H1 (cell line): Measurements from ENCODE around the gene CCNYL1. TPM values are rescaled to one million over a fixed set of nuclear protein-coding genes. Genes with fewer than 3 reads are reported as not detected.

Source experiments
- CTCF ChIA-PET: fragments of 300-600 bp; sonication (Branson Sonifier 250); formaldehyde crosslinking; loops from one replicate; lab custom pipeline; 2021; ENCODE audit not compliant: partially characterized antibody; lab: Charles Lee
- POLR2A ChIA-PET: fragments of 300-600 bp; sonication (Branson Sonifier 250); formaldehyde crosslinking; loops from one replicate; lab custom pipeline; 2021; ENCODE audit warnings: inconsistent platforms; ENCODE audit not compliant: partially characterized antibody; lab: Charles Lee
- DNase-seq, 2 experiments: peaks; one replicate each; pipeline versions ENCODE4 v3.0.0 to v3.0.0-alpha.2; 2010 to 2022; ENCODE audit warnings: low spot score in 2 of 2, low read depth in 1 of 2, mixed read lengths in 1 of 2
- FAIRE-seq: peaks from 2 replicates; lab custom pipeline; 2011; peaks lifted over from hg19 to GRCh38; lab: Jason Lieb, UNC
- H2AFZ ChIP-seq: 2 replicates; pipeline ENCODE4 v1.8.1; 2012; ENCODE audit warnings: low read length, inconsistent platforms
- H2AK5ac ChIP-seq: 2 replicates; pipeline ENCODE4 v1.6.1; 2013; ENCODE audit warnings: low read depth, low read length
- H2BK120ac ChIP-seq: replicated peaks from 2 replicates; pipeline ENCODE3; 2013; ENCODE audit warnings: low read depth, low read length, inconsistent platforms
- H2BK12ac ChIP-seq: 2 replicates; pipeline ENCODE4 v1.6.1; 2013; ENCODE audit warnings: low read depth, low read length
- H2BK15ac ChIP-seq: 2 replicates; pipeline ENCODE4 v1.6.1; 2013; ENCODE audit warnings: low read length
- H2BK20ac ChIP-seq: 2 replicates; pipeline ENCODE4 v1.6.1; 2013; ENCODE audit warnings: low read length
- H2BK5ac ChIP-seq: 2 replicates; pipeline ENCODE4 v1.6.1; 2013; ENCODE audit warnings: low read depth, low read length
- H3K14ac ChIP-seq: 2 replicates; pipeline ENCODE4 v1.6.1; 2013; ENCODE audit warnings: inconsistent platforms; ENCODE audit not compliant: insufficient read length
- H3K18ac ChIP-seq: 2 replicates; pipeline ENCODE4 v1.6.1; 2013; ENCODE audit warnings: low read length; ENCODE audit errors: extremely low read depth
- H3K23ac ChIP-seq: 2 replicates; pipeline ENCODE4 v1.6.1; 2013; ENCODE audit warnings: inconsistent platforms; ENCODE audit not compliant: insufficient read length
- H3K23me2 ChIP-seq: 2 replicates; pipeline ENCODE4 v1.6.1; 2013; ENCODE audit warnings: low read depth, low read length
- H3K27ac ChIP-seq: 2 replicates; pipeline ENCODE4 v1.6.1; 2011; ENCODE audit warnings: low read depth, low read length, inconsistent platforms
- H3K27me3 ChIP-seq, 4 experiments: replicated peaks in 1 of 4; 1 replicate in 1 of 4; 2 replicates in 3 of 4; pipeline versions ENCODE4 v1.6.1 to v1.8.1; 2011 to 2013; ENCODE audit warnings: low read length in 3 of 4, mild to moderate bottlenecking in 3 of 4, inconsistent platforms in 2 of 4, mixed read lengths in 2 of 4, moderate library complexity in 1 of 4; ENCODE audit not compliant: control insufficient read depth in 3 of 4, insufficient read depth in 3 of 4; ENCODE audit errors: extremely low read depth in 1 of 4
- H3K36me3 ChIP-seq, 4 experiments: 2 replicates each; pipeline versions ENCODE4 v1.6.1 to v1.8.1; 2011 to 2013; ENCODE audit warnings: mild to moderate bottlenecking in 4 of 4, low read length in 3 of 4, moderate library complexity in 2 of 4, control low read depth in 1 of 4, inconsistent platforms in 1 of 4; ENCODE audit not compliant: insufficient read depth in 4 of 4, control insufficient read depth in 2 of 4
- H3K4ac ChIP-seq: replicated peaks from 2 replicates; pipeline ENCODE3; 2013; ENCODE audit warnings: low read length, low read depth, mixed read lengths, inconsistent platforms; ENCODE audit not compliant: insufficient read length
- H3K4me1 ChIP-seq, 4 experiments: replicated peaks in 1 of 4; 1 replicate in 1 of 4; 2 replicates in 3 of 4; pipeline versions ENCODE4 v1.6.1 to v1.8.1; 2011 to 2013; ENCODE audit warnings: low read length in 3 of 4, inconsistent platforms in 2 of 4, mixed read lengths in 1 of 4; ENCODE audit not compliant: insufficient read depth in 4 of 4, control insufficient read depth in 3 of 4
- H3K4me2 ChIP-seq, 2 experiments: 2 replicates each; pipeline versions ENCODE4 v1.6.1 to v1.8.1; 2011 to 2013; ENCODE audit warnings: low read depth in 2 of 2, low read length in 2 of 2, control low read depth in 1 of 2, inconsistent platforms in 1 of 2, mild to moderate bottlenecking in 1 of 2; ENCODE audit not compliant: insufficient read depth in 1 of 2
- H3K4me3 ChIP-seq, 4 experiments: fragments of 200-600, 300-600 bp in 1 of 4; sonication (generic), shearing (Covaris generic), sonication (Bioruptor Twin) in 1 of 4; 2 replicates each; pipeline versions ENCODE4 v1.5.1 to v1.8.1; 2011 to 2016; ENCODE audit warnings: low read length in 4 of 4, low read depth in 3 of 4, control low read depth in 2 of 4, inconsistent platforms in 2 of 4, mild to moderate bottlenecking in 2 of 4, mixed read lengths in 1 of 4, moderate library complexity in 1 of 4; ENCODE audit not compliant: insufficient read depth in 2 of 4; ENCODE audit errors: extremely low read depth in 1 of 4
- H3K56ac ChIP-seq: replicated peaks from 2 replicates; pipeline ENCODE3; 2013; ENCODE audit warnings: low read depth, mild to moderate bottlenecking, mixed read lengths, low read length, inconsistent platforms; ENCODE audit not compliant: insufficient read length
- H3K79me1 ChIP-seq: 2 replicates; pipeline ENCODE4 v1.6.1; 2013; ENCODE audit warnings: low read depth, low read length, control low read depth
- H3K79me2 ChIP-seq, 2 experiments: 2 replicates each; pipeline versions ENCODE4 v1.6.1 to v1.8.1; 2012 to 2013; ENCODE audit warnings: low read length in 2 of 2, mild to moderate bottlenecking in 2 of 2, inconsistent platforms in 1 of 2; ENCODE audit not compliant: insufficient read depth in 2 of 2, control insufficient read depth in 1 of 2
- H3K9ac ChIP-seq, 4 experiments: replicated peaks in 1 of 4; 1 replicate in 1 of 4; 2 replicates in 3 of 4; pipeline versions ENCODE4 v1.6.1 to v1.8.1; 2011 to 2013; ENCODE audit warnings: low read depth in 3 of 4, low read length in 3 of 4, control low read depth in 2 of 4, mild to moderate bottlenecking in 2 of 4, moderate library complexity in 2 of 4, inconsistent platforms in 1 of 4; ENCODE audit errors: extremely low read depth in 1 of 4
- H3K9me3 ChIP-seq, 2 experiments: 2 replicates each; pipeline versions ENCODE4 v1.6.1 to v1.8.1; 2012 to 2013; ENCODE audit warnings: mild to moderate bottlenecking in 2 of 2, moderate library complexity in 2 of 2, control low read depth in 1 of 2, inconsistent platforms in 1 of 2, low read depth in 1 of 2, low read length in 1 of 2, mixed read lengths in 1 of 2; ENCODE audit not compliant: insufficient read depth in 2 of 2
- H4K20me1 ChIP-seq, 2 experiments: replicated peaks in 1 of 2; 2 replicates each; pipeline versions ENCODE3 to v1.8.1; 2011 to 2013; ENCODE audit warnings: inconsistent platforms in 2 of 2, low read length in 2 of 2, mild to moderate bottlenecking in 1 of 2; ENCODE audit not compliant: insufficient read depth in 2 of 2, control insufficient read depth in 1 of 2
- H4K5ac ChIP-seq: 2 replicates; pipeline ENCODE4 v1.6.1; 2013; ENCODE audit warnings: low read length, low read depth, mixed read lengths, inconsistent platforms; ENCODE audit not compliant: insufficient read length
- H4K8ac ChIP-seq: 2 replicates; pipeline ENCODE4 v1.8.0; 2013; ENCODE audit warnings: mild to moderate bottlenecking, moderate library complexity, low read length, inconsistent platforms; ENCODE audit not compliant: insufficient read depth; ENCODE audit errors: extremely low read depth
- H4K91ac ChIP-seq: replicated peaks from 2 replicates; pipeline ENCODE3; 2013; ENCODE audit warnings: low read length, mixed read lengths, inconsistent platforms; ENCODE audit not compliant: insufficient read length
- CHD2 ChIP-seq: IDR thresholded peaks from 2 replicates; pipeline ENCODE4 v1.6.1; 2012; ENCODE audit warnings: low read length, improper control_type of control experiment
- CREB1 ChIP-seq: IDR thresholded peaks from 2 replicates; pipeline ENCODE4 v1.6.1; 2012; ENCODE audit warnings: inconsistent platforms
- EZH2 ChIP-seq: fragments of 200-600 bp; sonication (generic); IDR thresholded peaks from 2 replicates; pipeline ENCODE4 v1.7.1; 2012; ENCODE audit warnings: low read depth, mild to moderate bottlenecking, moderate library complexity, low read length, inconsistent platforms; ENCODE audit not compliant: severe bottlenecking
- KDM1A ChIP-seq: fragments of 200-600, 300-600 bp; sonication (generic); IDR thresholded peaks from 2 replicates; pipeline ENCODE4 v1.7.1; 2016; ENCODE audit warnings: mild to moderate bottlenecking, low read length, borderline replicate concordance
- NANOG ChIP-seq: IDR thresholded peaks from 2 replicates; pipeline ENCODE4 v1.6.1; 2011; ENCODE audit warnings: low read length, low read depth, mild to moderate bottlenecking, inconsistent platforms; ENCODE audit not compliant: insufficient read depth, poor library complexity, severe bottlenecking
- RXRA ChIP-seq: IDR thresholded peaks from 2 replicates; pipeline ENCODE4 v1.6.1; 2011; ENCODE audit warnings: low read depth, mild to moderate bottlenecking, low read length, moderate library complexity; ENCODE audit not compliant: insufficient read depth
- SAP30 ChIP-seq: fragments of 300-600 bp; sonication (generic); IDR thresholded peaks from 2 replicates; pipeline ENCODE4 v1.7.1; 2012; ENCODE audit warnings: low read length, moderate library complexity, mild to moderate bottlenecking, inconsistent platforms; ENCODE audit not compliant: insufficient read depth, insufficient replicate concordance
- SP4 ChIP-seq: IDR thresholded peaks from 2 replicates; pipeline ENCODE4 v1.6.1; 2012; ENCODE audit warnings: low read length, inconsistent platforms
- TAF7 ChIP-seq: optimal IDR thresholded peaks from 2 replicates; pipeline ENCODE3; 2011; ENCODE audit warnings: low read depth, mild to moderate bottlenecking, inconsistent platforms, low read length, moderate library complexity, borderline replicate concordance
- TCF12 ChIP-seq: IDR thresholded peaks from 2 replicates; pipeline ENCODE4 v1.6.1; 2011; ENCODE audit warnings: low read depth, mild to moderate bottlenecking, low read length
- YY1 ChIP-seq: IDR thresholded peaks from 2 replicates; pipeline ENCODE4 v1.6.1; 2011; ENCODE audit warnings: low read depth, mild to moderate bottlenecking, low read length
- polyA plus RNA-seq, 7 experiments: library from polyadenylated mRNA; depleted of rRNA in 3 of 7; stranded (reverse) in 5 of 7; unstranded in 2 of 7; fragments of >200 nt in 5 of 7; fragments of 200-250 nt in 2 of 7; gene quantifications; 1 replicate in 5 of 7; 2 replicates in 1 of 7; 4 replicates in 1 of 7; pipeline versions ENCODE4 v1.2.1 to v1.2.3, GENCODE V29; 2011 to 2013; ENCODE audit warnings: missing spikeins in 2 of 7, mixed read lengths in 2 of 7
- total RNA-seq: library from RNA; stranded (reverse); fragmentation: NEBNext Ultra II Directional; extraction: Animal tissue kit (Norgen Biotek cat#: 25700); gene quantifications from 2 replicates; pipeline ENCODE4 v1.2.1, GENCODE V29; 2021
- TF ChIP-seq, protein P1 (sequence below): IDR thresholded peaks from 2 replicates; pipeline ENCODE4 v1.6.1; 2012; ENCODE audit warnings: inconsistent platforms
- TF ChIP-seq, protein P2 (sequence below), 3 experiments: IDR thresholded peaks; 1 replicate in 2 of 3; 2 replicates in 1 of 3; pipeline versions ENCODE4 v1.5.1 to v1.6.1; 2011; ENCODE audit warnings: low read length in 3 of 3, mild to moderate bottlenecking in 3 of 3, inconsistent platforms in 2 of 3, low read depth in 1 of 3, moderate library complexity in 1 of 3; ENCODE audit not compliant: insufficient read depth in 1 of 3; ENCODE audit errors: control extremely low read depth in 1 of 3

Gene CCNYL1
- total and polyA plus RNA-seq, 2 of the 8 experiments (the other 6 are each of a cell fraction or from before 2014, with no cell fraction given): 13.3 to 35.4 TPM

DNA sequence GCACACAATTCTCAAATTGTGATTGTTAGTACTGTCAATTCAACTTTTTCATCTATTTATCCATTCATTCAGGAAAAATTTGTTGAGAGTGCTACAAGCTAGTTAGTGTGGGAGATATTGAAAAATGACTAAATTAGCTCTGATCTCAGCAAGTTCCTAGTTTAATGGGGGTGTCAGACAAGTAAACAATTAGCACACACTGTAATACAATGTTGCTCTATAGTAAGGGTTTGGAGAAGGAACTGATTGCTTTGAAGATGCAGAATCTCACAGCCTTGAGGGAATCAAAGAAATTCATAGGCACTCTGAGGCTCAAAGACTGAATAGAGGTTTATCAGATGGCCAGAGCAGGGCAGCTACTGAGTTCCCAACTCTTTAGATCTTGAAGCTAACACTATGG is 6.8 kb upstream of the CCNYL1 start:
- no peak overlapping the region for H2AFZ ChIP-seq
- no peak overlapping the region for H3K4me2 ChIP-seq
- H4K5ac ChIP-seq: no peak overlapping the region
- H3K14ac ChIP-seq: no peak overlapping the region
- H3K4me3 ChIP-seq: no peak overlapping the region
- DNase-seq: no peak
- no peak overlapping the region for H2BK5ac ChIP-seq
- CTCF ChIA-PET: interaction anchor here (0.6 to 8.2 kb wide), 7 partner anchors 11 to 336 kb away, joined by 4 to 85 read pairs (median 6); no protein-coding TSS in a partner anchor
- H3K36me3 ChIP-seq: no peaks in the 10 kb centered on the region
- H3K27ac ChIP-seq: no peak overlapping the region
- H3K27me3 ChIP-seq: no peaks in the 10 kb centered on the region
- H3K23me2 ChIP-seq: no peaks in the 10 kb centered on the region
- H4K91ac ChIP-seq: no peak overlapping the region
- no peaks in the 10 kb centered on the region; a peak in 1 of 7 replicates for H3K4me1 ChIP-seq
- no peak overlapping the region for H2BK120ac ChIP-seq
- POLR2A ChIA-PET: interaction anchor here (1.5 to 1.8 kb wide), 2 partner anchors 11 to 20 kb away, joined by 5 read pairs; no protein-coding TSS in a partner anchor
- H3K9me3 ChIP-seq: no peaks in the 10 kb centered on the region
- no peaks in the 10 kb centered on the region for H3K79me2 ChIP-seq
- no peak overlapping the region for H3K9ac ChIP-seq
- no peaks in the 10 kb centered on the region for H4K20me1 ChIP-seq
- H3K18ac ChIP-seq: no peak overlapping the region
- FAIRE-seq: no peak
- H3K23ac ChIP-seq: no peak overlapping the region
- H3K56ac ChIP-seq: no peak overlapping the region
- H2AK5ac ChIP-seq: no peak overlapping the region
- no peak overlapping the region for H2BK15ac ChIP-seq
- no peak overlapping the region for H4K8ac ChIP-seq
- peak overlapping the region; percentile 60 for H3K4ac ChIP-seq
- no peaks in the 10 kb centered on the region for H3K79me1 ChIP-seq
- no peak overlapping the region for H2BK12ac ChIP-seq
- H2BK20ac ChIP-seq: no peak overlapping the region
- no peak for TF ChIP-seq CHD2
- TF ChIP-seq YY1: no peak
- no peak for TF ChIP-seq RXRA
- no peak for TF ChIP-seq TAF7
- TF ChIP-seq, protein P1, sequence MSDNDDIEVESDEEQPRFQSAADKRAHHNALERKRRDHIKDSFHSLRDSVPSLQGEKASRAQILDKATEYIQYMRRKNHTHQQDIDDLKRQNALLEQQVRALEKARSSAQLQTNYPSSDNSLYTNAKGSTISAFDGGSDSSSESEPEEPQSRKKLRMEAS: no peak
- TF ChIP-seq EZH2: no peak
- TF ChIP-seq CREB1: no peak
- no peak for TF ChIP-seq NANOG
- no peak for TF ChIP-seq SAP30
- no peak for TF ChIP-seq TCF12
- TF ChIP-seq, protein P2, sequence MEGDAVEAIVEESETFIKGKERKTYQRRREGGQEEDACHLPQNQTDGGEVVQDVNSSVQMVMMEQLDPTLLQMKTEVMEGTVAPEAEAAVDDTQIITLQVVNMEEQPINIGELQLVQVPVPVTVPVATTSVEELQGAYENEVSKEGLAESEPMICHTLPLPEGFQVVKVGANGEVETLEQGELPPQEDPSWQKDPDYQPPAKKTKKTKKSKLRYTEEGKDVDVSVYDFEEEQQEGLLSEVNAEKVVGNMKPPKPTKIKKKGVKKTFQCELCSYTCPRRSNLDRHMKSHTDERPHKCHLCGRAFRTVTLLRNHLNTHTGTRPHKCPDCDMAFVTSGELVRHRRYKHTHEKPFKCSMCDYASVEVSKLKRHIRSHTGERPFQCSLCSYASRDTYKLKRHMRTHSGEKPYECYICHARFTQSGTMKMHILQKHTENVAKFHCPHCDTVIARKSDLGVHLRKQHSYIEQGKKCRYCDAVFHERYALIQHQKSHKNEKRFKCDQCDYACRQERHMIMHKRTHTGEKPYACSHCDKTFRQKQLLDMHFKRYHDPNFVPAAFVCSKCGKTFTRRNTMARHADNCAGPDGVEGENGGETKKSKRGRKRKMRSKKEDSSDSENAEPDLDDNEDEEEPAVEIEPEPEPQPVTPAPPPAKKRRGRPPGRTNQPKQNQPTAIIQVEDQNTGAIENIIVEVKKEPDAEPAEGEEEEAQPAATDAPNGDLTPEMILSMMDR (IDR thresholded peaks at IDR 0.05; ENCODE audit: control extremely low read depth in 1 of 3, insufficient read depth in 1 of 3, low read depth in 1 of 3, low read length in 3 of 3): no peak
- no peak for TF ChIP-seq SP4
- TF ChIP-seq KDM1A: no peak
